Pulmonary artery endothelial cell (primary cell): Measurements from ENCODE around the gene S100A4. TPM values are rescaled to one million over a fixed set of nuclear protein-coding genes. Genes with fewer than 3 reads are reported as not detected.
"Not testable (repeated sequence)": the region's sequence is repeated elsewhere in the genome, so short reads cannot be mapped to it uniquely, and the experiment has no call there.

Source experiments
- DNase-seq: peaks from one replicate; pipeline ENCODE4 v3.0.0-alpha.2; 2011; ENCODE audit warnings: low read depth, low spot score
- total RNA-seq: library from RNA; depleted of rRNA; stranded (reverse); fragments of >200 nt; gene quantifications from 2 replicates; pipeline ENCODE4 v1.2.3, GENCODE V29; 2014

S100A4 gene
- total RNA-seq, 1 donor from 2014 or later: 0.66 TPM

- no peak for DNase-seq
These were observed 22.2 kb upstream of the S100A4 start for GRCh38 chr1:153567621-153568366.

- DNase-seq: peak; percentile 92
These were observed 21.1 kb upstream of the S100A4 start for GRCh38 chr1:153566414-153567371.

GRCh38 chr1:153565529-153566374 lies 20.1 kb upstream of the S100A4 start, which contains the start of gene S100A2:
Gene S100A2 (minus strand): TSS chr1:153565844. CDS start chr1:153563877, 1,967 bp downstream.
- DNase-seq: peak; percentile 53

GRCh38 chr1:153563991-153564390 lies 18.4 kb upstream of the S100A4 start:
- DNase-seq: no peak

- no peak for DNase-seq
These were observed 17.9 kb upstream of the S100A4 start for GRCh38 chr1:153563483-153563901.

GRCh38 chr1:153562021-153562420 lies 16.4 kb upstream of the S100A4 start:
- DNase-seq: not testable (repeated sequence)

- DNase-seq: no peak
These were observed 15.9 kb upstream of the S100A4 start for GRCh38 chr1:153561466-153561985.

- DNase-seq: no peak
These were observed 15.3 kb upstream of the S100A4 start for GRCh38 chr1:153560771-153561465.

- DNase-seq: no peak
These were observed 14.6 kb upstream of the S100A4 start for GRCh38 chr1:153560241-153560640.

GRCh38 chr1:153557877-153558276 lies 12.3 kb upstream of the S100A4 start:
- no peak for DNase-seq

- no peak for DNase-seq
These were observed 10.7 kb upstream of the S100A4 start for GRCh38 chr1:153556348-153556747.

- DNase-seq: no peak
These were observed 8.4 kb upstream of the S100A4 start for GRCh38 chr1:153553830-153554541.

GRCh38 chr1:153553096-153553495 lies 7.5 kb upstream of the S100A4 start:
- no peak for DNase-seq

- no peak for DNase-seq
These were observed 6.7 kb upstream of the S100A4 start for GRCh38 chr1:153552335-153552734.

GRCh38 chr1:153550827-153551500 lies 5.4 kb upstream of the S100A4 start:
- no peak for DNase-seq

GRCh38 chr1:153550398-153550758 lies 4.8 kb upstream of the S100A4 start:
- no peak for DNase-seq

GRCh38 chr1:153549741-153550397 lies 4.3 kb upstream of the S100A4 start:
- DNase-seq: no peak
